ENCODE data around the gene SAE1. TPM values are rescaled to one million over a fixed set of nuclear protein-coding genes. Genes with fewer than 3 reads are reported as not detected.

SAE1 gene
- total RNA-seq, 3 donors from 2014 or later = 44.6 to 61.4 (median 55.7) TPM

DNA sequence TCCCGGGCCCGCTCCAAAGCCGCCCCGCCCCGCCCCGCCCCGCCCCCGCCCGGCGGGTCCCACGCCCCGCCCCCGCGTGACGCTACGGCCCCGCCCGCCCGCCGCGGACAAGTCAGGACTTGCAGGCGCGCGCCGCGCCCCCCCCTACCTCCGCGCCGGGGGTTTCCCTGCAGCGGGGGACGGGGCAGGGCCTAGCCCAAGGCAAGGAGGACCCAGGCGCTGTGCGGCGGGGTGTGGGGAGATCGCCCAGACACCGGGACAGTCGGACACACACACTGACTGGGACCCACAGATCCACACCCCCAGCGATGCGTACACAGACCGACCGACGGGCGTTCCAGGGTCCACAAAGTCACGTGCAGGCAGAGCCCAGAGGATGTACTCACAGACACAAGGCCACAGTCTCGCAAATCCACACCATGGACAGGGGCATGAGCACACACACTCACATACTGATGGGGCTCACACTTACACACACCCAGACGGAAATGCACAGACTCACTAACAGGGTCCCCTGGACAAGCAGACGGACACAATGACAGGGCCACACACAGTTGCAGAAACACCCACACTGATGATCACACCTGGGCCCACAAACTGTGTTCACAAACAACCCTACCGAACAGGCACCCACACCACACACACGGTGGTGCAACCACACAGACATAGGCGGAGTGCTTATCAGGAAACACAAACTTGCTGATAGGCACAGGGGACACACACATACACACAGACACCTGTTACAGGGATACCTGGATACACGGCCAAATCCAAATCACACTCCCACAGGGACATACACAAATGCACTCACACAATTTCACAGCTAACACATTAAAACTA, 100.8 kb downstream of the SAE1 start:
- Histone ChIP-seq H3K9me3 (no peaks in the 10 kb centered on the region), H3K27me3 (no peaks in the 10 kb centered on the region), H3K4me3 (peak overlapping the region; percentile 97 to 99 (median 98)), H3K4me1 (peaks cover 3 to 7% of the 10 kb centered on the region in 2 donors), H3K27ac (peak overlapping the region; percentile 99 to 100), H3K36me3 (no peaks in the 10 kb centered on the region)
- intact Hi-C loops (cut with DNase I; ENCODE audit: low total_unique reads) = loop anchor here (1.0 kb wide), 1 partner anchor 16 kb away; no protein-coding TSS in a partner anchor
- DNase-seq (ENCODE audit: low spot score in 2 of 2) = peak; percentile 83 to 85
- TF ChIP-seq POLR2AphosphoS5 (IDR thresholded peaks at IDR 0.05) (peak; percentile 14 to 67 (median 61)), POLR2A (IDR thresholded peaks at IDR 0.05) (peak; percentile 40)
- TF ChIP-seq, protein P1, sequence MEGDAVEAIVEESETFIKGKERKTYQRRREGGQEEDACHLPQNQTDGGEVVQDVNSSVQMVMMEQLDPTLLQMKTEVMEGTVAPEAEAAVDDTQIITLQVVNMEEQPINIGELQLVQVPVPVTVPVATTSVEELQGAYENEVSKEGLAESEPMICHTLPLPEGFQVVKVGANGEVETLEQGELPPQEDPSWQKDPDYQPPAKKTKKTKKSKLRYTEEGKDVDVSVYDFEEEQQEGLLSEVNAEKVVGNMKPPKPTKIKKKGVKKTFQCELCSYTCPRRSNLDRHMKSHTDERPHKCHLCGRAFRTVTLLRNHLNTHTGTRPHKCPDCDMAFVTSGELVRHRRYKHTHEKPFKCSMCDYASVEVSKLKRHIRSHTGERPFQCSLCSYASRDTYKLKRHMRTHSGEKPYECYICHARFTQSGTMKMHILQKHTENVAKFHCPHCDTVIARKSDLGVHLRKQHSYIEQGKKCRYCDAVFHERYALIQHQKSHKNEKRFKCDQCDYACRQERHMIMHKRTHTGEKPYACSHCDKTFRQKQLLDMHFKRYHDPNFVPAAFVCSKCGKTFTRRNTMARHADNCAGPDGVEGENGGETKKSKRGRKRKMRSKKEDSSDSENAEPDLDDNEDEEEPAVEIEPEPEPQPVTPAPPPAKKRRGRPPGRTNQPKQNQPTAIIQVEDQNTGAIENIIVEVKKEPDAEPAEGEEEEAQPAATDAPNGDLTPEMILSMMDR (IDR thresholded peaks at IDR 0.05) = no peak

DNA sequence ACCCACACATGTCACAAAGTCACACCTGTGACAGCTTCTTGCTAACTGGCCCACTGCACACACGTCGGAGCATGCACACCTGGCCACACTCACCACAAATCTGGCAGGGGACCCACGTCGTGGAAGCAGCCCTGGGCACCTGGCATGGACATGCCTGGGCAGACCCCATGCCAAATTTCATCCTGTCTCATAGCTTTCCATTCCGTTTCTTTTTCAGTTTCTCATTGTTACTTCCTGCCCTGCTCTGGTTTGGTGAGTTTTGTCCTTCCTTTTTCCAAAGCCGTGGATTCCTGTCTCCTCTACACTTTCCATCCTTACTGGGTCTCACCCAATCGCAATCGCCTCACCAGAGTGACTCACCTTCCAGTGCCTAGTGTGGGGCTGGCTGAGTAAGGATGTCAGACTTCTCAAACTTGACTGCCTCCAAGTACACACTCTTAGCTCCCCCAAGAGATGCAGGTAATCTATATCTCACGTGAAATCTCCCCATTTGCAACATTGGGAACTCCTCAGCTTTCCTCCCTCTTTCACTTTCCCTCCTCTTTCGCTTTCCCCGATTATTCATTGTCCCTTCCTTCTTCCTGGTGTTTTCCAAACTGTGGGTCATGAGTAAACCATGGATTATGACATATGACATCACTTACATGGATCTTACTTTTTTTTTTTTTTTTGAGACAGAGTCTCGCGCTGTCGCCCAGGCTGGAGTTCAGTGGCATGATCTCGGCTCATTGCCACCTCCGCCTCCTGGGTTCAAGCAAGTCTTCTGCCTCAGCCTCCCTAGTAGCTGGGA, 102.0 kb downstream of the SAE1 start:
- H3K27me3 ChIP-seq = no peaks in the 10 kb centered on the region
- no peaks in the 10 kb centered on the region for H3K9me3 ChIP-seq
- H3K27ac ChIP-seq = peak overlapping the region; percentile 99 to 100
- TF ChIP-seq POLR2AphosphoS5 (IDR thresholded peaks at IDR 0.05) (peak in 1 of 3 donors; percentile 69), POLR2A (IDR thresholded peaks at IDR 0.05) (no peak)
- TF ChIP-seq, protein P1 (IDR thresholded peaks at IDR 0.05) = no peak
- H3K4me1 ChIP-seq = peaks cover 0 to 7% of the 10 kb centered on the region in 2 donors
- intact Hi-C loops (cut with DNase I; ENCODE audit: low total_unique reads) = loop anchor here (1.0 kb wide), 1 partner anchor 15 kb away; no protein-coding TSS in a partner anchor
- peak in 1 of 2 donors; percentile 67 for DNase-seq (ENCODE audit: low spot score in 2 of 2)
- H3K36me3 ChIP-seq = no peaks in the 10 kb centered on the region
- H3K4me3 ChIP-seq = peak overlapping the region; percentile 26 to 99 (median 98)

DNA sequence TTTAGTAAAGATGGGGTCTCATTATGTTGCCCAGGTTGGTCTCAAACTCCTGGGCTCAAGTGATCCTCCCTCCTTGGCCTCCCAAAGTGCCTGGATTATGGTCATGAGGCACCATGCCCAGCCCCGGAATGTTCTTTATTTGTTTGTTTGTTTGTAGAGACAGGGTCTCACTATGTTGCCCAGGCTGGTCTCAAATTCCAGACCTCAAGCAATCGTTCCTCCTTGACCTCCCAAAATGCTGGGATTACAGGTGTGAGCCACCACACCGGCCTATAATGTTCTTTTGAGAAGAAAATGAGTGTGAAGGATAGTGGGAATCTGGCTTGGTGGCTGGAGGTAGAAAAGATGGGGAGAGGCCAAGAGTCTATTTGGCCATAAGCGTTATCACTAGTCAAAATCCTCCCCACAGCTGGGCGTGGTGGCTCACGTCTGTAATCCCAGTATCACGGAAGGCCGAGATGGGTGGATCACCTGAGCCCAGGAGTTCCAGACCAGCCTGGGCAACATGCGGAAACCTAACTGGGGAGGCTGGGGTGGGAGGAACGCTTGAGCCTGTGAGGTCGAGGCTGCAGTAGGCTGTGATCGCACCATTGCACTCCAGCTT, 105.5 kb downstream of the SAE1 start:
- no peaks in the 10 kb centered on the region for H3K36me3 ChIP-seq
- H3K4me3 ChIP-seq = no peak overlapping the region
- DNase-seq (ENCODE audit: low spot score in 2 of 2) = no peak
- TF ChIP-seq POLR2AphosphoS5 (IDR thresholded peaks at IDR 0.05) (no peak), POLR2A (IDR thresholded peaks at IDR 0.05) (no peak)
- TF ChIP-seq, protein P1 (IDR thresholded peaks at IDR 0.05) = no peak
- peaks cover 0 to under 1% of the 10 kb centered on the region in 2 donors for H3K4me1 ChIP-seq
- H3K27ac ChIP-seq = no peak overlapping the region
- H3K9me3 ChIP-seq = no peaks in the 10 kb centered on the region
- intact Hi-C loops (cut with DNase I; ENCODE audit: low total_unique reads) = no loop called here
- H3K27me3 ChIP-seq = no peaks in the 10 kb centered on the region

DNA sequence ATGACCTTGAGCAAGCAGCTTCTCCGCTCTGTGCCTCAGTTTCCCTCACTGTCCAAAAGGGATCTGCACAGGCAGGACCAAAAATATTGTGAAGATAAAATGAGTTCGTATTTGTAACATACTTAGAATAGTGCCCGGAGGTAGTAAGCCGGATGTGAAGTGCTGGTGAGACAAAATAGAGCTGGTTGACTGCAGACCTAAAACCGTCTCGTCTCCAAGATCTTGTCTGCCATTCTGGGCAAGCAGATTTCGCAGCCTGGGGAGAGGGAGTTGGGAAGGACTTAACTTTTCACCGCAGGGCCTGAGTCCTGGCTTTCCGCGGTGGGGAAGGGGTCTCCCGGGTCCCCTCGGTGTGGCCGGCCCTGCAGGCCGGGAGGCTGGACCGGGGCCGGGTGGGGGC, 108.5 kb downstream of the SAE1 start:
- H3K27me3 ChIP-seq = no peaks in the 10 kb centered on the region
- H3K27ac ChIP-seq = peak overlapping the region in 1 of 2 donors; percentile 17
- DNase-seq (ENCODE audit: low spot score in 2 of 2) = no peak
- intact Hi-C loops (cut with DNase I; ENCODE audit: low total_unique reads) = no loop called here
- H3K36me3 ChIP-seq = no peaks in the 10 kb centered on the region
- no peaks in the 10 kb centered on the region for H3K9me3 ChIP-seq
- H3K4me1 ChIP-seq = peaks cover 0 to 17% of the 10 kb centered on the region in 2 donors
- H3K4me3 ChIP-seq = peak overlapping the region in 2 of 3 donors; percentile 43 to 62
- TF ChIP-seq, protein P1 (IDR thresholded peaks at IDR 0.05) = no peak
- no peak for TF ChIP-seq POLR2A (IDR thresholded peaks at IDR 0.05)
- no peak for TF ChIP-seq POLR2AphosphoS5 (IDR thresholded peaks at IDR 0.05)

All from breast epithelium (tissue), 4 donors.